Keratinocyte (primary cell): ENCODE results near the gene PIP4K2A. TPM values are rescaled to one million over a fixed set of nuclear protein-coding genes. Genes with fewer than 3 reads are reported as not detected.
"Not testable (repeated sequence)": the region's sequence is repeated elsewhere in the genome, so short reads cannot be mapped to it uniquely, and the experiment has no call there.

Experiments used
- DNase-seq: peaks from one replicate; pipeline ENCODE4 v3.0.0-alpha.2; 2011; ENCODE audit warnings: low read depth, missing footprints, low spot score
- FAIRE-seq: peaks from 2 replicates; lab custom pipeline; 2011; peaks lifted over from hg19 to GRCh38; lab: Jason Lieb, UNC
- H2AFZ ChIP-seq: 2 replicates; pipeline ENCODE4 v1.6.0; 2012; ENCODE audit warnings: low read length, control low read depth, inconsistent platforms; ENCODE audit not compliant: control insufficient read depth
- H3K27ac ChIP-seq: 2 replicates; pipeline ENCODE4 v1.5.1; 2011; ENCODE audit warnings: low read length; ENCODE audit not compliant: control insufficient read depth, insufficient read depth
- H3K27me3 ChIP-seq: 3 replicates; pipeline ENCODE4 v1.6.0; 2011; ENCODE audit warnings: low read length; ENCODE audit not compliant: control insufficient read depth, insufficient read depth; ENCODE audit errors: extremely low read depth
- H3K36me3 ChIP-seq, 2 experiments: 2 replicates in 1 of 2; 3 replicates in 1 of 2; pipeline ENCODE4 v1.5.1; 2011; ENCODE audit warnings: low read length in 2 of 2, mild to moderate bottlenecking in 1 of 2; ENCODE audit not compliant: control insufficient read depth in 2 of 2, insufficient read depth in 2 of 2; ENCODE audit errors: extremely low read depth in 1 of 2
- H3K4me1 ChIP-seq: 3 replicates; pipeline ENCODE4 v1.5.1; 2011; ENCODE audit warnings: low read length; ENCODE audit not compliant: control insufficient read depth, insufficient read depth; ENCODE audit errors: extremely low read depth
- H3K4me2 ChIP-seq: 3 replicates; pipeline ENCODE4 v1.6.0; 2011; ENCODE audit warnings: low read depth, low read length; ENCODE audit not compliant: control insufficient read depth, insufficient read depth; ENCODE audit errors: extremely low read depth
- H3K4me3 ChIP-seq, 3 experiments: fragments of 200-600 bp in 1 of 3; sonication (generic) in 1 of 3; 2 replicates in 2 of 3; 3 replicates in 1 of 3; pipeline ENCODE4 v1.5.1; 2011 to 2016; ENCODE audit warnings: low read length in 3 of 3, mild to moderate bottlenecking in 3 of 3, control low read depth in 2 of 3, inconsistent platforms in 1 of 3, low read depth in 1 of 3, mixed read lengths in 1 of 3, mixed run types in 1 of 3, moderate library complexity in 1 of 3; ENCODE audit not compliant: control insufficient read depth in 2 of 3, insufficient read depth in 2 of 3; ENCODE audit errors: extremely low read depth in 1 of 3
- H3K79me2 ChIP-seq: 2 replicates; pipeline ENCODE4 v1.6.0; 2012; ENCODE audit warnings: low read length; ENCODE audit not compliant: control insufficient read depth, insufficient read depth
- H3K9ac ChIP-seq: 3 replicates; pipeline ENCODE4 v1.6.0; 2011; ENCODE audit warnings: low read length; ENCODE audit not compliant: control insufficient read depth, insufficient read depth; ENCODE audit errors: extremely low read depth
- H3K9me1 ChIP-seq: 3 replicates; pipeline ENCODE4 v1.6.0; 2011; ENCODE audit warnings: low read length; ENCODE audit not compliant: control insufficient read depth, insufficient read depth; ENCODE audit errors: extremely low read depth
- H3K9me3 ChIP-seq: 2 replicates; pipeline ENCODE4 v1.5.1; 2012; ENCODE audit warnings: low read depth, low read length; ENCODE audit not compliant: control insufficient read depth
- H4K20me1 ChIP-seq: 3 replicates; pipeline ENCODE4 v1.6.0; 2011; ENCODE audit warnings: low read length; ENCODE audit not compliant: control insufficient read depth, insufficient read depth; ENCODE audit errors: extremely low read depth
- EZH2 ChIP-seq: IDR thresholded peaks from one replicate; pipeline ENCODE4 v1.6.1; 2012; ENCODE audit warnings: inconsistent platforms, mild to moderate bottlenecking, low read length, moderate library complexity
- dilution Hi-C: fragments of 300-500 bp; cut with MboI; formaldehyde crosslinking; loops from one replicate; pipeline ENCODE4 v1.7.0; 2020; ENCODE audit warnings: low sequenced_read_pairs; ENCODE audit not compliant: extremely low pct_ligation_motif_present
- polyA plus RNA-seq, 5 experiments: library from polyadenylated mRNA; depleted of rRNA in 3 of 5; stranded (reverse) in 3 of 5; stranded (forward) in 1 of 5; unstranded in 1 of 5; fragments of >200 nt; gene quantifications; 1 replicate in 1 of 5; 2 replicates in 3 of 5; 3 replicates in 1 of 5; pipeline versions ENCODE4 v1.2.1 to v1.2.3, GENCODE V29; 2011 to 2012; ENCODE audit warnings: missing spikeins in 2 of 5, low read depth in 1 of 5, low replicate concordance in 1 of 5
- TF ChIP-seq, protein P1 (sequence below), 3 experiments: IDR thresholded peaks in 1 of 3; conservative IDR thresholded peaks in 1 of 3; optimal IDR thresholded peaks in 1 of 3; 2 replicates in 2 of 3; 3 replicates in 1 of 3; pipeline versions ENCODE3 to v1.5.1; 2011; ENCODE audit warnings: low read length in 3 of 3, mild to moderate bottlenecking in 3 of 3, moderate library complexity in 2 of 3, control low read depth in 1 of 3, inconsistent platforms in 1 of 3; ENCODE audit not compliant: insufficient read depth in 2 of 3; ENCODE audit errors: extremely low read depth in 1 of 3

The PIP4K2A gene
- polyA plus RNA-seq, 1 donor (not counting 4 experiments of a cell fraction or from before 2014, with no cell fraction given), result 15.5 TPM

DNA sequence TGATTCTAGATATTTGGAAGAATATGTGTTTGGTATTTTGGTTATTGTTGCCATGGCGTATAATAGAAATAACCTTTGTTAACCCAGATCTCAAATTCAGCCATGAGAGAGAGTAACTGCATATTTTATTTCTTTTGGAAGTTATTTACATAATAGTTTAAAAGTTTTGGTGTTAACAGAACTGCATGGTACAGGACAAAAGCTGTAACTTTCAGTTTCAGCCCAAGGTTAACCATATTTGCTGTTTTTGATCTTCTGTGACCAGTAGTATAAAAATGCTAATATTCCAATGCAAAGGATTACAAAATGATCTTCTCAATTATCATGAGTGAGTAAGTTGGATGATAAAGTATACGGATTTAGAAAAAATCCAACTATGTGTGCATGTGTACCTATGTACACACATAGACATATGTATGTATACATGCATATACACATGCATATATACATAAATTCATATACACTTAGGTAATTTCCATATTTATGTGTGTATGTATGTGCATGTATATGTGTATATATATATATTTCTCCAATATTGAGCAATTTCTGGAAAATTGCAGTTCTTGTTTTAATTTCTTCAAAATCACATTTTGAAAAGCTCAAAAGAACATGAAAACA lies 38.0 kb upstream of the PIP4K2A start:
- no peaks in the 10 kb centered on the region for H3K4me1 ChIP-seq
- no peaks in the 10 kb centered on the region for H3K79me2 ChIP-seq
- dilution Hi-C loops, result no loop called here
- no peaks in the 10 kb centered on the region for H3K36me3 ChIP-seq
- no peak overlapping the region for H3K27ac ChIP-seq
- no peaks in the 10 kb centered on the region for H3K9me1 ChIP-seq
- TF ChIP-seq, protein P1, sequence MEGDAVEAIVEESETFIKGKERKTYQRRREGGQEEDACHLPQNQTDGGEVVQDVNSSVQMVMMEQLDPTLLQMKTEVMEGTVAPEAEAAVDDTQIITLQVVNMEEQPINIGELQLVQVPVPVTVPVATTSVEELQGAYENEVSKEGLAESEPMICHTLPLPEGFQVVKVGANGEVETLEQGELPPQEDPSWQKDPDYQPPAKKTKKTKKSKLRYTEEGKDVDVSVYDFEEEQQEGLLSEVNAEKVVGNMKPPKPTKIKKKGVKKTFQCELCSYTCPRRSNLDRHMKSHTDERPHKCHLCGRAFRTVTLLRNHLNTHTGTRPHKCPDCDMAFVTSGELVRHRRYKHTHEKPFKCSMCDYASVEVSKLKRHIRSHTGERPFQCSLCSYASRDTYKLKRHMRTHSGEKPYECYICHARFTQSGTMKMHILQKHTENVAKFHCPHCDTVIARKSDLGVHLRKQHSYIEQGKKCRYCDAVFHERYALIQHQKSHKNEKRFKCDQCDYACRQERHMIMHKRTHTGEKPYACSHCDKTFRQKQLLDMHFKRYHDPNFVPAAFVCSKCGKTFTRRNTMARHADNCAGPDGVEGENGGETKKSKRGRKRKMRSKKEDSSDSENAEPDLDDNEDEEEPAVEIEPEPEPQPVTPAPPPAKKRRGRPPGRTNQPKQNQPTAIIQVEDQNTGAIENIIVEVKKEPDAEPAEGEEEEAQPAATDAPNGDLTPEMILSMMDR (optimal IDR thresholded peaks at IDR 0.05 in 1 of 3, IDR thresholded peaks at IDR 0.05 in 1 of 3, conservative IDR thresholded peaks at IDR 0.05 in 1 of 3; ENCODE audit: extremely low read depth in 1 of 3, insufficient read depth in 2 of 3, low read length in 3 of 3), result no peak
- TF ChIP-seq EZH2, result no peak
- H3K27me3 ChIP-seq, result no peaks in the 10 kb centered on the region
- DNase-seq (no peak), FAIRE-seq (no peak)
- no peak overlapping the region for H2AFZ ChIP-seq
- no peaks in the 10 kb centered on the region for H4K20me1 ChIP-seq
- H3K4me3 ChIP-seq, result no peak overlapping the region
- H3K4me2 ChIP-seq, result no peak overlapping the region
- no peak overlapping the region for H3K9ac ChIP-seq
- no peaks in the 10 kb centered on the region for H3K9me3 ChIP-seq

DNA sequence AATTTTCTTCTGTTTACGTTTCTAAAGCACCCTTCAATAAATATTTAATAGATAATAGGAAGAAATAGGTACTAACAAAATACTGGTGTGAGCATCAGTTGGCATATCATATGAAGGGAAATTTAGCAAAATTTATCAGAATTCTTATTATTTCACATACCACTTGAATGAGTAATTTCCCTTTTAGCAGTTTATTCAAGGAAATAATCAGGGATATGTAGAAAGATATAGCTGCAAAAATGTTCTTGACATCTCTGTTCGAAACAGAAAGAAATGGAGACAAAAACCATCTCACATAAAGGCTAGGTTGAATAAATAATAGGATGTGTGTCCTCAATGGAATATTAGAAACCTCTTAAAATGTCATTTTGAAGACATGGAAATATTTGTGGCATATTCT lies 35.8 kb upstream of the PIP4K2A start:
- no peak overlapping the region for H3K4me2 ChIP-seq
- H3K4me3 ChIP-seq, result no peak overlapping the region
- no peaks in the 10 kb centered on the region for H3K36me3 ChIP-seq
- H3K27me3 ChIP-seq, result no peaks in the 10 kb centered on the region
- no peaks in the 10 kb centered on the region for H3K4me1 ChIP-seq
- dilution Hi-C loops, result no loop called here
- FAIRE-seq, result no peak
- no peaks in the 10 kb centered on the region for H4K20me1 ChIP-seq
- no peaks in the 10 kb centered on the region for H3K9me1 ChIP-seq
- no peak overlapping the region for H3K9ac ChIP-seq
- DNase-seq, result no peak
- no peak for TF ChIP-seq EZH2
- TF ChIP-seq, protein P1 (optimal IDR thresholded peaks at IDR 0.05 in 1 of 3, IDR thresholded peaks at IDR 0.05 in 1 of 3, conservative IDR thresholded peaks at IDR 0.05 in 1 of 3; ENCODE audit: extremely low read depth in 1 of 3, insufficient read depth in 2 of 3, low read length in 3 of 3), result no peak
- H2AFZ ChIP-seq, result no peak overlapping the region
- no peaks in the 10 kb centered on the region for H3K79me2 ChIP-seq
- no peak overlapping the region for H3K27ac ChIP-seq
- no peaks in the 10 kb centered on the region for H3K9me3 ChIP-seq

DNA sequence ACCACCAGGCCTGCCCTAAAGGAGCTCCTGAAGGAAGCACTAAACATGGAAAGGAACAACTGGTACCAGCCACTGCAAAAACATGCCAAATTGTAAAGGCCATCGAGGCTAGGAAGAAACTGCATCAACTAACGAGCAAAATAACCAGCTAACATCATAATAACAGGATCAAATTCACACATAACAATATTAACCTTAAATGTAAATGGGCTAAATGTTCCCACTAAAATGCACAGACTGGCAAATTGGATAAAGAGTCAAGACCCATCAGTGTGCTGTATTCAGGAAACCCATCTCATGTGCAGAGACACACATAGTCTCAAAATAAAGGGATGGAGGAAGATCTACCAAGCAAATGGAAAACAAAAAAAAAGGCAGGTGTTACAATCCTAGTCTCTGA lies 30.5 kb upstream of the PIP4K2A start:
- H3K9ac ChIP-seq, H3K27ac ChIP-seq, H3K36me3 ChIP-seq, H3K9me3 ChIP-seq, H4K20me1 ChIP-seq, H3K4me1 ChIP-seq, H3K4me2 ChIP-seq, dilution Hi-C loops, H3K9me1 ChIP-seq, DNase-seq, FAIRE-seq, H3K79me2 ChIP-seq, H3K4me3 ChIP-seq, H2AFZ ChIP-seq, H3K27me3 ChIP-seq: not testable (repeated sequence)
